Adrenal gland (tissue), 5 donors: ENCODE data around the gene BAHCC1.

Experiments used
- CTCF ChIP-seq, 6 experiments: fragments of 450-650 bp in 4 of 6; fragments of 200-600 bp in 2 of 6; sonication (generic) in 1 of 6; IDR thresholded peaks; 1 replicate in 5 of 6; 2 replicates in 1 of 6; pipeline versions ENCODE4 v1.5.1 to v1.8.0; 2016 to 2021; ENCODE audit warnings: antibody characterized with exemption in 6 of 6, mild to moderate bottlenecking in 2 of 6, moderate library complexity in 1 of 6
- POLR2A ChIP-seq, 2 donors: fragments of 450-650 bp; IDR thresholded peaks; one replicate each; pipeline ENCODE4 v1.6.1; 2017; ENCODE audit warnings: antibody characterized with exemption in 2 of 2, mild to moderate bottlenecking in 2 of 2, moderate library complexity in 1 of 2
- donor health status: DM: no; HTN: no; CAD: no.

- TF ChIP-seq POLR2A (IDR thresholded peaks at IDR 0.05) (peak in 1 of 2 donors; percentile 44), CTCF (IDR thresholded peaks at IDR 0.05) (no peak)
These were observed 29.4 kb upstream of the BAHCC1 start for GRCh38 chr17:81365601-81366585.
